Midbrain (tissue), 1 donor: Measurements from ENCODE around the gene RABIF.

Experiments
- DNase-seq: peaks from one replicate; lab custom pipeline; 2025; lab: John Stamatoyannopoulos, UW

The RABIF gene

DNA sequence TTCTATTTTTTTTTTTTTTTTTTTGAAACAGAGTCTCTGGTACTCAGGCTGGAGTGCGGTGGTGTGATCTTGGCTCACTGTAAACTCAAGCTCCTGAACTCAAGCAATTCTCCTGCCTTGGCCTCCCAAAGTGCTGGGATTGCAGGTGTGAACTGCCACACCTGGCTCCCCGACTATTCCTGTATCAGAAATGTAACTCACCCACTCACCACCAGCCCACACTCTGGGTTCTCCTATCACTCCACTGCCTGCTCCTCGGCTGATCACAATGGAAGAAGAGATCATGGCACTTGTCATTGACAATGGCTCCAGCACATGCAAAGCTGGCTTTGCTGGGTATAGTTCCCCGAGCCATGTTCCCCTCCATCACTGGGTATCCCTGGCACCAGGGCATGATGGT lies 15.9 kb downstream of the RABIF start:
- no peak for DNase-seq

GRCh38 chr1:202871367-202871766 lies 17.6 kb downstream of the RABIF start:
- DNase-seq = no peak

DNA sequence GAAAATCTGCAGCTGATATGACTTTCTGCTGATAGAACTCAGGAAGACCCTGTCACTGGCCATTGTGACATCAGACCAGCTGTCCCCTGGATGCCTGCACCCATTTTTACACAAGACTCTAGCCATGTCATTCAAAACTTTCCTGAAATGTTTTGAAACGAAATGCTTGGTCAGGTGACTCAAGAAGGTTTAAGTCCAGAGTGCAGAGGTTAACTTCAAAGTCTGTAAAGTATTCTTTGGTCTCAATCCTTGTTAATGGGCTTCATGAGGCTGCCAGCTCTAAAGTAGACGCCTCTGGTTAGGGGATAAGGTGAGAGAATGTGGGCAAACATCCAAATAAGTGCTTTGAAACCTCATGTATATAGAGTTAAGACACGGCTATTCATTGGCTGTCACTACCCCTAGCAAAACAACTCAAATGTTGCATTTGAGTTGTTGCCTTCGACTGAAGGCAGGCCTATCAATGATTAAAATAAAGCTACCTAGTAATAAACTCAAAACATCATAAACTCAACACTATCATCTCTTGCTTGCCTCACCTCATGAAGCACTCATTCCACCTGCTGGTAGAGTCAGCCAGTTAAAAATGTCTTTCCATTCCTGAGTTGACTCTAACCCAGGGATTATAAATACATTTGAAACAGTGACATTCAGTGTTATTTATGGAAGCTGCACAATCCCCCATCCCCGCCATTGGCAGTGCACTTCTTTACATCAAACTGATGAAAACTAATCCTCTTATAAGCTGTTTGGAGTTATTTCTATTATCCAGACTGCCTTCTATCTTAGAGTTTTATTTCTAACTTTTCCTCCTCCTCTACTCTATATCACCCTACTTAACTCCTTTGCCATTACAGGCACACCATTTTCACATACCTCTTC lies 26.0 kb downstream of the RABIF start:
- DNase-seq = no peak

DNA sequence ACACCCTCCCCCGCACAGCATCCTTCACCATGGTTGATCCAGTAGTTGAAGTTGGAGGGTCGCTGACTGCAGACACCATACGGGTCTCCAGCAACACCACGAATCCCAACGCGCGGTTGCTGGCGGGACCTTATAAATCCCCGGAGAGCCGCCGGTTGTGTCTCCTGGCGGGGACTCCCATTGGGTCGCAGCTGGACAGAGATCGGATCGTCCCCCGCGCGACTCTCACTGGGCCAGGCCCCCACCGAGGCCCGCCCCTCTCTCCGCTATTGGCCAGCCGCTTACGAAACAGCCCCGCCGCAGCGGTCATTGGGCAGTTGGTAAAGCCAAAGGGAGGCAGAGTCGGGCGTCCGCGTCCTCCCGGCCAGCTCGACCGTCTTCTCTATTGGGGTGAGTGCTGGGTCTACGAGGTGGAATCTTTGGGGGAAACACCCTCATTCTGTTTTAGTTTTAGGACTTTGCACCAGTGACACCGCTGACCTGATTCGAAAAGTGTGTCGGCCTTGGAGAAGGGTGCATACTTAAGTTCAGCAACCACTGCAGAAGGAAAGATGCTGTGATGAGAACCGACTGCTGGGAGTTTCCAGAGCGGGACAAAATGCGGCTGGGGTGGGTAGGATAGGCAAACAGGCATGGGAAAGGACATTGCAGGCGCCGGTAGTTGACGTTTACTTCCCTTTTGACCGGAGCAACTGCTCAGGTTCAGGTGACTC lies 27.4 kb downstream of the RABIF start:
- peak; percentile 93 for DNase-seq

- DNase-seq = no peak
These were observed 28.1 kb downstream of the RABIF start for GRCh38 chr1:202860744-202861419.

DNA sequence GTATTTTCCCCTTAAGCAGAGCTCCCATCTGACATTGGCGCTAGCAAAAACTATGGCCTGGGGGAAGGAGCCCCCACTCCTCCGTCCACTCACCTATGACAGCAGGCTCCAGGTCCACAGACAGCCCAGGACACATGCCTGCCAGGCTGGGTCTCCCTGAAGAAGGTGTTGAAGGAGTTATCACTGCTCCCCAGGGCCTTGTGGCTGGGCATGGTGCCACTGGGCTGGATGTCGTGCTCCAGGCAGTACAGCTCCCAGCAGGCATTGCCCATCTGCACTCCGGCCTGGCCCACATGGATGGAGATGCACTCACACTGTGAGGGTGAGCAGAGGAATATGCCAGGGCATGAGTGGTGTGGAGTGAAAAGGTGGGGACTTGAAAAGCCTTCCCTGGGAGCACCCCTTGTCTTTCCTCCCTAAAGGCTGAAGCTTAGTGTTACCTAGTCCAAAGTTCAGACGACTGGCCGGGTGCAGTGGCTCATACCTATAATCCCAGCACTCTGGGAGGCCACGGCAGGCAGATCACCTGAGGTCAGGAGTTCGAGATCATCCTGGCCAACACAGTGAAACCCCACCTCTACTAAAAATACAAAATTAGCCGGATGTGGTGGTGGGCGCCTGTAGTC lies 30.0 kb downstream of the RABIF start:
- DNase-seq = no peak

DNA sequence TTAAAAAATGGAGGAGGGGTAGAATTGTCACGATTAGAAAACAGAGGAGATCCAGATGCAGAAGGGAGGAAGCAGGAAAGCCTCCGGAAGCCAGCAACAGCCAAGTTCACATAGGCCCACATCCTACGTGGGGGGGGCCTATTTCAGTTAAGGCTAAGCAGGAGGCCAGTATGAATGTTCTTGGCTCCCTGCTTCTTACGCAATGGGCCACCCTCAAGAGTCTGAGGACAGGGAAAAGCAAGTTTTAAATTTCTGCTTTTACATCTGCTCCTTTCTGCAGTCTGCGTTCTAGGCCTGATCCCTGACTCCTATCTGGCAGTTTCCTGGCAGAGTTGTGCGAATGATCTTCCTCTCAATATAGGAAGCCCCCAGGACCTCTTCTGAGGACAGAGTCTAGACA lies 30.6 kb downstream of the RABIF start:
- DNase-seq = no peak

DNA sequence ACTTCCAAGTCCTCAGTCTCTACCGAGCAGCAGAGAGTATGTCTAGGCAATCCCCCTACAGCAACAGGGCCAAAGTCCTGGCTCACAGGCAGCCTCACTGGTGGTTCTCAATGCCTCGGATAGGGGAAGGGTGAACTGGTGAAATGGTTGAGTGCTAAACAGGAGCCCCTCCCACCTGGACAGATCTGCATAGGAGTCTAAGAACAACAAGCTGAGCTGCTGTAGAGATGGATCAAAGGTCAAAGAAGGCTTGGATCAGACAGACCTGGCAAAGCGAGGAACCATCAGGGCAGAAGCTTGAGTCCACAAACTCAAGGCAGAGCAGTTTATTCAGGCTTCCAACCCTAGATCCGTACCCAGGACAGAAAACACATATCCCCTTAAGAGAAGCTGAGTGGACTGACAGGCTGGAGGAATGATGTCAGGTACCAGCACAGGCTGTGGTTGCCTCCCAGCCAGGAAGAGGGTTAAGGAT lies 31.8 kb downstream of the RABIF start:
- no peak for DNase-seq

DNA sequence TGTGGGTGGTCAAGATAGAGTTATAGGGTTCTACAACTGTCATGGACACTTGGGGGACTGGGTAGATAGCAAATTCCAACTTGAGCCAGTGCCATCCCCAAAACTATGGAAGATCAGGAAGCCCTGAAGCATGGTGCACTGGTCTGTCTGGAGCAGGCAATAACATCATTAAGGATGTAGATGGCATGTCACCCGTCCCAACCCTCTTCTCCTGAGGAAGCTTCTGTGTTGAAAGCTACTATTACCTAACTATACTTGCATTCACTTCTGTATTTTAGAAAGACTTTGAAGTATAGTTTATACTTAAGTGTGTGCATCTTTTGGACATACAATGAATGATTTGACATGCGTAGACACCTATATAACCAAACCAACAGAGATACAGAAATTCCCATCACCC lies 32.9 kb downstream of the RABIF start:
- DNase-seq = no peak

DNA sequence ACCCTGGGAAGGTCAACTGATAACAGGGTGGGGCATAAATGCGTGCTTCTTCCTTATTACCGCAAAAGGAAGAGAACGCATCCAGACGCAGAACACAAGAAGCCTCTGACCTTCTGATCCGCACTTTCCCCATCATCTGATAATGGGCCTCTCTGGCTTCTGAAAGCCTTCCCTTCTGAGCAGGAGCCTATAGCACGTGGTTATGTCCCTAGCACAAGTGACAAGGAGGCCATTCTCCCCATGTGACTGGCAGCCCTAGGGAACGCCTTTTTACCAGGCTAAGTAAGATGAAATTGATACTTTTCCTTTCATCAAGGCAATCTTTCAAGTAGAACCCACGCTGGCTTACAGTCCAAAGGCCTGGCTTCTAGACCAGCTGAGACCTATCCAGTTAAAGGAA lies 34.2 kb downstream of the RABIF start:
- no peak for DNase-seq

DNA sequence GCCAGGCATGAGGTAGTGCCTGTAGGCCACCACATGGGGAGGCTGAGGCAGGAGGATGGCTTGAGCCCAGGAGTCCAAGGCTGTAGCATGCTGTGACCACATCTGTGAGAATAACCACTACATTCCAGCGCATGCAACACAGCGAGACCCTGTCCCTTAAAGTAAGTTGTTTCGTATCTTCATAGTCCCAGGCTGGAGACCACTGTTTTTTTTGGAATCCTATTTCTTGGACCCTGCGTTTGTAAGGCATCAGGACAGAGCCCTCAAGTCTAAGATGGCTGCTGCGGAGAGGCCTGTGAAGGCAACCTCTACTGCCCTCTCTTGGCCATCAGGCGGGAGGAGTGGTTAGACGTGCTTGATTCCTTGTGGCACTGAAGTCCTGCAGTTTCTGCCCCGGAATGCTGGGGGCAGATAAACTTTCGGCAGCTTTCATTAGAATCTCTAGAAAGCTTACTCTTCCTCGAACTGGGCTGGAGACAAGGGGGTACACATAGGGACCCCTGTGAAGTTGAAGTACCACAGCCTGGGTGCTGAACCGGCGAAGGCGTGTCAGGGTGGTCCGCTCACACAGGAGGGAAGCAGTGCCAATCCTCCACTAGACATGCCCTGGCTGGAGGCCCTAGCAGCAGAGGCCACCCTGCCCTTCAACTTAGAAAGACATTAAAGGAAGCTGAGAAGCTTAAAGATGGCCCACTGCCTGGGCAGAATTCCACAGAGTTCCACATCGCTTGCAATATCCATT lies 36.6 kb downstream of the RABIF start:
- no peak for DNase-seq

- DNase-seq = no peak
These were observed 38.2 kb downstream of the RABIF start for GRCh38 chr1:202850593-202851362.

- no peak for DNase-seq
These were observed 40.8 kb downstream of the RABIF start for GRCh38 chr1:202848191-202848542.

GRCh38 chr1:202844935-202845334 lies 44.0 kb downstream of the RABIF start:
- no peak for DNase-seq

DNA sequence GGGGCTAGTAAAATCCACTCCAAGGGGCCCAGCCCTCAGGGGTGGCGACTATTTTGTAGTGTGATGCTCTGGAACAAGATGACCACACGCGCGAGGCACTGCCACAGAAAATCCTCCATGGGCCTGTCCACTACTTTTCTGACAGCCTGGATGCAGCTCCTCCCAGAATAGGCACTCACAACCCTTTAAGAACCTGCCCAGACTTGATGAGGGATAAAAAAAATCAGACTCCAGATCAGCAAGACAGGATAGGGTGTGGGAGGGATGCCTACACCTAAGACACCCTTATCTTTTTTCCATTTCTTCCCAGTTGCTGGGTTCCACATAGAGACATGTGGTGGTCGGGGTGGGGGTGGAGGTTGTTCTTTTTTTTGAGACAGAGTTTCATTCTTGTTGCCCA lies 44.7 kb downstream of the RABIF start:
- DNase-seq = no peak

DNA sequence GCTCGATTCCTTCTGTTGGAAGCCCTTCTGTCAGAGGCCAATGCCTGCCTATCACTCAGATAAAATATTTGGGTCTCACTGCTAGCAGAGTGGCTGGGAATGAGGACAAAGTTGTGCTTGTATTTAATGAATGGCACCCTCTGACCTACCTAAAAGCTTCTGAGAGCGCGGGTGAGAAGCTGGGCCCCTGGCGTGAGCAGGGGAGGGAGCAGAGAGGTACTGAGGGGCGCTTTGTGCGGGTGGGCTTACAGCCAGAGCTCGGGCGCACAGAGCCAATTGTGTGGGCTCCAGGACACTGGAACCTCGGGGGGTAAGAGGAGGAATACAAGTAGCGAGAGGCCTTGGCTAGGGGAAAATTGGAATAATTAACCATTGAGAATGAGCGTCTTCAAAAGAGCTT lies 45.9 kb downstream of the RABIF start:
- DNase-seq = no peak

DNA sequence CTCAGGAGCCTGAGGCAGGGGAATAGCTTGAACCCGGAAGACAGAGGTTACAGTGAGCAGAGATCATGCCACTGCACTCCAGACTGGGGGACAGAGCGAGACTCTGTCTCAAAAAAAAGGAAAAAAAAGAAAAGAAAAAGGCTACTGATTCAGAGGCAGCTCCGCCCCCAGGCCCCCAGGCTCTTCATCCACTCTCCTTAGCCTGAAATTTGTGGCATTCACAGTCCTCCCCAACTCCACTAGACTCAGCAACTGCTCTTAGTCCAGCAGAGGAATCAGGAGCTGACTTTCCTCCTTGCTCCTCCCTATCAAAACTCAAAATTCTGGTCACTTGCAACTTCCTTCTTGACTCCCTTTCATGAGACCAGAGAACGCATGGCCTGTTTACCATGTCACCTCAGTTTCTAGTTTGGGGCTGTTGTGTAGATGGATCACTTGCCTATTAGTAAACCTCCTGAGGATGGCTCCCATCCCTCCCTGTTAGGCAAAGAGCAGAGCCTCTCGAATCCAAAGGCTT lies 51.1 kb downstream of the RABIF start:
- no peak for DNase-seq

- DNase-seq = no peak
These were observed 52.1 kb downstream of the RABIF start for GRCh38 chr1:202836623-202837403.

- no peak for DNase-seq
These were observed 53.3 kb downstream of the RABIF start for GRCh38 chr1:202835548-202836072.
